ENCODE results near the gene SHMT1. TPM values are rescaled to one million over a fixed set of nuclear protein-coding genes. Genes with fewer than 3 reads are reported as not detected.
"Not testable (repeated sequence)": the region's sequence is repeated elsewhere in the genome, so short reads cannot be mapped to it uniquely, and the experiment has no call there.

Gene SHMT1
- 7.1 and 17.7 TPM in 2 replicates for total RNA-seq (2014; rRNA removed; shearing (Covaris generic); ENCODE audit: low replicate concordance)

DNA sequence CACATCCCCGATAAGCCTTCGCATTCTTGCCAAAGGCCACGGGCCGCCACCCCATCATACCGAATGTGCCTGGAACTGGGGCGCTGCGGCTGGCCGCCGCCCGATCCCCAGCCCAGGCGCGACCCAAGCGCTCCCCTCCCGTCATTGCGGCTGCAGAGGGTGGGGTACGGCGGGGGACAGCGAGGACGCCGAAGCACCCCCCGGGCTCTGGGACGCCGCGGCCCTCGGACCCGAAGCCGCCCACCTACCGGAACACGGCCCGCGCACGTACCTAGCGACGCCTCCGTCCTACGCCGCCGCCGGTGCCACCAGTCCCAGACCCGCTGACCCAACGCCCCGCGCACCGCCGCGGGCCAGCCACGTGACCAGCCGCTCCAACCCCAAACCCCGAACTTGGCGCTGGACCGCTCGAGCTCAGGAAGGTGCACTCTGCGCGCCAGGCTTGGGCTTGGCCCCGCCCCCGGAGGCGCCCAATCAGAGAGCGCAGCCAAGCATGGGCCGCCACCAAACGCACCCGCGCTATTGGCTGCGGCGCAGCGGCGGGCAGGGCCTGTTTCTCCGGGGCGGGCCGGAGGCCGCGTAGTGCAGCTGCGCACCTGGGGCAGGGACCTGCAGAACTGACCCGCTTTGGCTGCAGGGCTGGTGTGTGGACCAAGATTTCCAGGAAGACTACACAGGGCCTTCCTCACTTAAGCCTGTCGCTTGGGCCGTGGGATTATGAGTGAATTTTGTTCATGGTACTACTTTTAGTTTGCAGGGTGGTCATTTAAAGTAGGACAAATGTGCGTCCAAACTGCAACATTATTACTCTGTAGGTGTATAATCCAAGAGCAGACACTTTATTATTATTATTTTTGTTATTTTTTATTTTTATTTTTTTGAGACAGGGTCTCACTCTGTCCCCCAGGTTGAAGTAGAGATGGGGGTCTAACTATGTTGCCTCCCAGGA is at the start of gene SHMT1:
Gene SHMT1 (minus strand): TSS at position 450 of the 949 bp plus-strand sequence. CDS start 7,569 bp downstream, outside the sequence.
- Histone ChIP-seq H3K27me3 (no peaks in the 10 kb centered on the region), H3K9me3 (no peaks in the 10 kb centered on the region), H3K4me3 (peak within 1 kb of the TSS; percentile 71), H3K36me3 (no peaks in the 10 kb centered on the region)
- peak; percentile 89 for DNase-seq

DNA sequence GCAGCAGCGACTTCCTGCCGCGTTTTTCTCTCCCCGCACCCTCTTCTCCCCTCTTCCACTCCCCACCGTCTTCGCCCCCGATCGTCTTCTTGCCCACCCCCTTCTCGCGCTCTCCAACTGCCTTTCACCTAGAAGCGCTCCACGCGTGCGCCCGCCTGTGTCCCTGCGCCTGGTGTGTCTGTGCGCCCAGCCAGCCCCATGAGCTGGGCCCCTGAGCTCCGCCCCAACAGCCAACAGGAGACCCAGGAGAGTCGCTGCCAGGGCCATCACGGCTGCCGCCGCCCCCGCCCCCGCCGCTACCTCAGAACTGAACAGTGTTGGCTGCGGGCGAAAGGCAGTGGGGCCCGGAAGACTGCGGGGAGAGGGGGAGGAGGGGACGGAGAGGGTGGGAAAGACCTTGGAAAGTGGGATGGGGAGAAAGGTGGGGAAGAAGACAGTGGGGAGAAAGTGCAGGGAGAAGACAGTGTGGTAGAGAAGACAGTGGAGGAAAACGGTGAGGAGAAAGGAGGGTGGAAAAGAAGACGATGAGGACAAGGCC is 48.7 kb upstream of the SHMT1 start:
- H3K27me3 ChIP-seq, H3K4me3 ChIP-seq, H3K36me3 ChIP-seq, DNase-seq, H3K9me3 ChIP-seq: not testable (repeated sequence)

DNA sequence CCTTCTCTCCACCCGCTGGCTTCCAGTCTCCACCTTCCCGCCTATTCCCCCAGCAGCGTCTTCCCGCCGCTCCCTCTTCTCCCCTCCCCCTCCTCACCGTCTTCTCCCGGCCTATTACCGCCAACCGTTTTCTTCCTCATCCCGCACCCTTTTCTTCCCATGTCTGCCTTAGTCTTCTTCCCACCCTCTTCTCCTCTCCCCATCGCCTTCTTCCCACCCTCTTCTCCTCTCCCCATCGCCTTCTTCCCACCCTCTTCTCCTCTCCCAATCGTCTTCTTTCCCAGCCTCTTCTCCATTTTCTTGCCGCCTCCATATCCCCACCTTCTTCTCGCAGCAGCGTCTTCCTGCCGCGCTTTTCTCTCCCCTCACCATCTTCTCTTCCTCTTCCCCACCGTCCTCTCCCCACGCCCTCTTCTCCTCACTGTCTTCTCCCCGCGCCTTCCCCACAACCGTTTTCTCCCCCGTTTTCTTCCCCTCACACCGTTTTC is 48.1 kb upstream of the SHMT1 start:
- DNase-seq: peak; percentile 41
- peak overlapping the region; percentile 53 for H3K4me3 ChIP-seq
- H3K36me3 ChIP-seq, H3K27me3 ChIP-seq, H3K9me3 ChIP-seq: not testable (repeated sequence)

DNA sequence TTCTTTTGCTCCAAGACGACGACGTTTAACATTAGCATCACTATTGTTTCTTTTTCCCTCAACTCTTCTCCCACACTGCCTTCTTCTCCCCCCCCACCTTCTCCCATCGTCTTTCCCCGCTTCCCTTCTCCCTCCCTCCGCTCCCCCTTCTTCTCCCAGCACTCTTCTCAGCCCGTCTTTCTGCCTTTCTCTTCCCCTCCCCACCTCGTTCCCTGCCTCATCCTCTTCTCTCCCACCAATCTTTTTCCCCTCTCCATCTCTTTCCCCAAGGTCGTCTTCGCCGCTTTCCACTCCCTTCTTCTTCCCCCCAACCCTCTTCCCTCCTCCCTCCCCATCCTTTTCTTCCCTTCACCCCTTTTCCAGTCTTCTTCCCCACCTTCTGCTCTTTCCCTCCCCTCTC is 47.4 kb upstream of the SHMT1 start:
- not testable (repeated sequence) for H3K9me3 ChIP-seq, H3K27me3 ChIP-seq, H3K36me3 ChIP-seq, DNase-seq
- H3K4me3 ChIP-seq: peak overlapping the region; percentile 23; the same call in 1 of the 2 replicates

DNA sequence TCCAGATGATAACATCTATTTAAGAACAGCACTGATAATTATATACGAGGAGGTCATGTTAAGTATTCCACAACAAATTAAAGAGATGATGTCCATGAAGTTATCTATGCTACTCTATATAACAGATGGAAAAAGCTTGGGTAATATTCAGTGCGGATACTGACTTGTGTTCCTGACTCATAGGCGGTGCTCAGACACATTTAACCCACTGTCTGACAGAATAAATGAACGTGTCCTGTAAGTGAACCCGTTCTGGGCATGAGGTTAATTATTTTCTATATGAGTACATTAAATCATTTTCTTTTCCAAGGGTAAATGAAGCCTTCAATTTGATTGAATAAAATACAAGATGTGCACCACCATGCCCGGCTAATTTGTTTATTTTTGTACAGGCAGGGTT is 46.0 kb upstream of the SHMT1 start:
- H3K4me3 ChIP-seq, H3K9me3 ChIP-seq, DNase-seq, H3K27me3 ChIP-seq, H3K36me3 ChIP-seq: not testable (repeated sequence)

DNA sequence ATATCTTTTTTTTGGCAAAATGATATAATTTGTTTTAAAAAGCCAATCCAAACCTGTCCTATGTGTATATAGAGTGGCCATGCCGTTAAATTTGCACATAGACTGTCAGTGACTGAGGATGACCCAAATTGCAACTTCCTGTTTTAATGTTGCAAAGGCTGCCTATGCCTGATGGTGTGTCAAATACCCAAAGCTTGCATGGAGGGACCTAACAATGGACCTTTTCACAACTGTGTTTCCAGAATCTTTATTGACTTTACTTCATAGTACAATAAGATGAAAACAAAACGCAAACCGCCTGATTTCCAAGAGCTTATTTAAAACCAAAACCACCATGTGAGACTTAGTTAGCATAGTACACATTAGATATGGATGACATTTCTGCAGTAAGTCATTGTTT is 45.6 kb upstream of the SHMT1 start:
- not testable (repeated sequence) for H3K27me3 ChIP-seq, DNase-seq

DNA sequence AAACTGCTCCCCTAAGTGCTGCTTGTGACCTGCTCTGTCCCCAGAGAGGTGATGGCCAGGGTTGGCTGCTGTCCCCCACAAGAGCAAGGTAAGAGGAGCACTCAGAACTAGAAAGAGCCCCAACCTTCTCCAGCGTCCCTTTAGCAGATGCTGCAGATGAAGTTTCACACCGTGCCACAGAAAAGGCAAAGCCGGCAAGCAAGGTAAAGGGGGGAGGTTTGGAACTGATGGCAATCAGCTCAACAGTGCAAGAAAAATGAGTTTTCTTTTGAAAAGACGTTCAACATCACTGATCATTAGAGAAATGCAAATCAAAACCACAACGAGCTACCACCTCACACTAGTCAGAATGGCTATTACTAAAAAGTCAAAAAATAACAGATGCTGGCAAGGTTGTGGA is 40.3 kb upstream of the SHMT1 start:
- not testable (repeated sequence) for H3K27me3 ChIP-seq, H3K4me3 ChIP-seq, H3K36me3 ChIP-seq, H3K9me3 ChIP-seq, DNase-seq

More for the DNA sequence above, 45.6 kb upstream of the SHMT1 start:
- not testable (repeated sequence) for H3K9me3 ChIP-seq, H3K36me3 ChIP-seq, H3K4me3 ChIP-seq

DNA sequence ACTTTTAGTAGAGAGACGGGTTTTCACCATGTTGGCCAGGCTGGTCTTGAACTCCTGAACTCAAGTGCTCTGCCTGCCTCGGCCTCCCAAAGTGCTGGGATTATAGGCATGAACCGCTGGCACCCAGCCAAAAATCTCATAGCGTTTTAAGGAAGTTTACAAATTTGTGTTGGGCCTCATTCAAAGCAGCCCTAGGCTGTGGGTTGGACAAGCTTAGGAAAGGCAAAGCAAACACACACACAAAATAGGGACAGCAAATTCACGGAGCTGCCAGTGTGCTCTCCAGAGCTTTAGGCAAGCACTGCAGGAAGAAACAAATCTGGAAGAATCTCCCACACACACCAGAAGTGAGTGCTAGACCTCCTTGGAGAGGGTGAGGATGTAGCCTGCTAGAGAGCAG is 39.8 kb upstream of the SHMT1 start:
- DNase-seq, H3K36me3 ChIP-seq, H3K27me3 ChIP-seq, H3K4me3 ChIP-seq, H3K9me3 ChIP-seq: not testable (repeated sequence)

DNA sequence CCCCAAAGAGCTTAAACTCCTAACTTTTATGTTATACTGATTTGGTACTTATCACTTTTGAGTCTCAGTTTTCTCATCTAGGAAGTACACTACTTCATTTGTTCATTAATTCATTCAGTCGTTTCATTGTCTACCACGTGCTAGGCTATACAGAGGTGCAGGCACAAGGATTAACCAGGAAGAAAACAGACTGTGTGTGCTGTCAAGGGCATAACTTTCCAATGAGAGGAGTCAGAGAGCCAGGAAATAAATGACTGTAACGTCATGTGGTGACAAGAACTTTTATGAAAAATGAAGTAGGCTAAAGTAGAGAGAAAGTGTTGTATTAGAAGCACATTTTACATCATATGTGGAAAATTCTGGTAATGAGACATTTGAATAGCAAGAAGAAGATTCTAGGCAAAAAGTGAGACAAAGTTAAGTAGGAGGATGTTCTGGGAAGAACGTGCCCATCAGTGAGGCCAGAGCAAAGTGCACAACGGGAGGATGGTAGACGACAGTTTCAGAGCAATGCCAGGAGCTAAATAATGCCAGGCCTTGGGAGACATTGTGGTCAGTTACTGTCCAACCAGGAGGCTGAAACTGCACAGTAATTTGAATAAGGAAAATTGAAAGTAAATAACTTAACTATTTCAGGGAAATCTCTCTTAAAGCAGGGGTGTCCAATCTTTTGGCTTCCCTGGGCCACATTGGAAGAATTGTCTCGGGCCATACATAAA is 38.7 kb upstream of the SHMT1 start:
- not testable (repeated sequence) for H3K4me3 ChIP-seq, H3K9me3 ChIP-seq, H3K36me3 ChIP-seq, DNase-seq, H3K27me3 ChIP-seq

DNA sequence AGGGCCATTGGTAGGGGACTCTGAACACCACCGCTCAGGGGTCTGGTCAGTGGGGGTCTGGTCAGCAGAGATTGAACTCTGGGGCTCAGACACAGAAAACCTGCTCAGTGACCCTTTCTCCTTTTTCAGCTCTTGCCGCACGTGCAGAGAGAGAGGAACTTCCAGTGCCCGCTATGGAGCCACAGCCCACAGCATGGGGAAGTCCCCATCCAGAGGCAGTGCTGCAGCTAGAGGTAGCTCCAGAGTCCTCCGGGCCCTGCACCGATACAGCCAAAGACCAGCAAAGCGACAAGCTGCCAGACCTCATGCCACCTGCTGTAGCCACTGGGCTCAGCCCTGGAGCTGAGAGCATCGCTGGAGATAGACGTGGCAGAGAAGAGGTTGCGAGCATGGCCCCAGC is 25.4 kb upstream of the SHMT1 start:
- H3K9me3 ChIP-seq, H3K27me3 ChIP-seq, DNase-seq, H3K36me3 ChIP-seq, H3K4me3 ChIP-seq: not testable (repeated sequence)

DNA sequence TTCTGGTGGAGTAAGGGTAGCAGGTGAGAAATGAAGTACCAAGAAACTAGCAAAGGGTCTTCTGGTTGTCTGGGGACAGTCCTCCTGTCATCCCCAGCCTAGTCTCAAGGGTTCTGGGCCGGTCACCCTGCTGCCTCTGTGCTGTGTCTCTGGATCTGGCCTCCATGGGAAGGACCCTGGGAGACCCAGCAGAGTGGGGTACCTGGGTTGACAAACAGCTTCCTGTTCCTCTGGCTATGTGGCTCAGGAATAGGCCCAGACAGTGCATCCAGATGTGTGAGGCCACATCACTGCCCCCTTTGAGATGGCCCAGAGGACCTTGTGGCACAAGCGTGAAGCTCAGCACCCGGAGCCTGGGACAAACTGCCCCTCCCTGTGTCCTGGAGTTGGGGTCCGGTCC is 24.9 kb upstream of the SHMT1 start:
- not testable (repeated sequence) for H3K9me3 ChIP-seq, DNase-seq, H3K27me3 ChIP-seq, H3K4me3 ChIP-seq, H3K36me3 ChIP-seq

DNA sequence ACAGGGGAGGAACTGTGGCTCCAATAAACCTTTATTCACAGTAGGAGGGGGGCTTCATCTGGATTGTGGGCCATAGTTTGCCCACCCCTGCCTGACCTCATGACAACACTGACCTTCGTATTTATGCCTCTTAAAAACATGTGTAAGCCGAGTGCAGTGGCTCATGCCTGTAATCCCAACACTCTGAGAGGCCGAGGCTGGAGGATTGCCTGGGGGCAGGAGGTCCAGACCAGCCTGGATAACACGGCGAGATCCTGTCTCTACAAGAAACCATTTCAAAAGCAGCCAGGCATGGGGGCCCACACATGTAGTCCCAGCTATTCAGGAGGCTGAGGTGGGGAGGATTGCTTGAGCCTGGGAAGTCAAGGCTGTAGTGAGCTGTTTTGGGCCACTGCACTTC is 24.2 kb upstream of the SHMT1 start:
- DNase-seq, H3K36me3 ChIP-seq, H3K27me3 ChIP-seq, H3K4me3 ChIP-seq, H3K9me3 ChIP-seq: not testable (repeated sequence)

DNA sequence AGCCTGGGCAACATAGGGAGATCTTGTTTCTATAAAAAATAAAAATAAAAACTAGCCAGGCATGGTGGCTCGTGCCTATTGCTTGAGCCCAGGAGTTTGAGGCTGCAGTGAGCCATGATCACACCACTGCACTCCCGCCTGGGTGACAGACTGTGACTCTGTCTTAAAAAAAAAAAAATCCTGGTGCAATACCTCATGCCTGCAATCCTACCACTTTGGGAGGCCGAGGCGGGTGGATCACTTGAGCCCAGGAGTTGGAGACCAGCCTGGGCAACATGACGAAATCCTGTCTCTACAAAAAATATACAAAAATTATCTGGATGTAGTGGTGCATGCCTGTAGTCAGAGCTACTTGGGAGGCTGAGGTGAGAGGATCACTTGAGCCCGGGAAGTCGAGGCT is 20.9 kb upstream of the SHMT1 start:
- H3K36me3 ChIP-seq, H3K27me3 ChIP-seq, DNase-seq, H3K4me3 ChIP-seq, H3K9me3 ChIP-seq: not testable (repeated sequence)

DNA sequence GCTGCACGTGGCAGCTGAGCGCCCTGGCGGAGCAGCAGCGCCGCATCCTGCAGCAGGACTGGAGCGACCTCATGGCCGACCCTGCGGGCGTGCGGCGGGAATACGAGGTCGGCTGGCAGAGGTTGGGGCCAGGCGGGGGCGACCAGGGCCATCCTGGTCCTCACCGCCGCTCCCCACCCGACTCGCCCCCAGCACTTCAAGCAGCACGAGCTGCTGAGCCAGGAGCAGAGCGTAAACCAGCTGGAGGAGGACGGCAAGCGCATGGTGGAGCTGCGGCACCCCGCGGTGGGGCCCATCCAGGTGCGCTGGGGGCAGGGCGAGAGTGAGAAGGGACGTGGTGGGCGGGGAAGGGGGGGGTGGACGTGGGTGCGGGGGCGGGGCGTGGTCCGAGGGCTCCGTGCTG is 19.7 kb upstream of the SHMT1 start:
- not testable (repeated sequence) for H3K27me3 ChIP-seq, H3K36me3 ChIP-seq, DNase-seq, H3K4me3 ChIP-seq, H3K9me3 ChIP-seq

DNA sequence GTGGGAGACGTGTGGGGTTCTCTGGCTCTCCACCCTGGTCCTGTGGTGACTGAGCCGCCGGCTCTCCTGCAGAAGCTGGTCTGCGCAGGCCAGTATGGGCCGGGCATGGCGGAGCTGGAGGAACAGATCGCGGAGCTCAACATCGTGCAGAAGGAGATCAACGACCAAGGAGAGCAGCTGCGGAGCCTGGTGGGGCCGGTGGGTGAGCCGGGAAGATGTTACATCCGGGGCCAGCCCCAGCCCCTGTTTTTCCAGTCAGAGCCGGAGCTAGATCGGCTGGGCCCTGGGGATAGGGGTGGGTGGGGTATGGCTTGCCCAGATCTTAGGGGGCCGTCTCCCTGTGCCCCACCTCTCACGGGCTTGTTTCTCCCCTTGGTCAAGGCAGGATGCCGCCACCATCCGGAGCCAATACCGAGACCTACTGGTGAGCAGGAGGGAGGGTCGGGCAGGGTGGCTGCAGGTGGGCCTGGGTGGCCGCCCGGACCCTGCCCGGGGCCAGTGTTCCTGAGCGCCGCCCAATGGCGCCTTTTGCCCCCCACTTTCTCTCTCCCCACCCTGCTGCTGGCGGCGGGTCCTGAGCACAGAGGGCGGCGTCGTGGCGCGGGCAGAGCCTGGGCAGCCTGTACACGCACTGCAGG is 19.2 kb upstream of the SHMT1 start:
- Histone ChIP-seq H3K9me3 (no peaks in the 10 kb centered on the region), H3K27me3 (no peaks in the 10 kb centered on the region), H3K36me3 (no peaks in the 10 kb centered on the region), H3K4me3 (no peak overlapping the region)
- DNase-seq: no peak

DNA sequence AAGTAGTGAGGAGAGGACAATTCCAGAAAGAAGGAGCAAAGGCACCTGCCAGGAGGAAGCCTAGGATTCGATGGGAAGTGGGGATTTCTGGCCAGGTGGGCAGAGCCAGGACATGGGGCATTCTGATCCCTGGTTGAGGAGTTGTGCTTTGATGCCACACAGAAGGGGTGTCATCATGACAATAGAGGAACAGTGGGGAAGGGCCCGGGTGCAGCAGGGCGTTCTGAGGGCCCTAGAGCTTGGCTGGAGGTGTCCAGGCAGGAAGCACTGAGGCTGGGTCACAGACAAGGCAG is 18.5 kb upstream of the SHMT1 start:
- no peaks in the 10 kb centered on the region for H3K27me3 ChIP-seq
- no peak for DNase-seq
- H3K9me3 ChIP-seq: no peaks in the 10 kb centered on the region
- H3K4me3 ChIP-seq: no peak overlapping the region
- H3K36me3 ChIP-seq: no peaks in the 10 kb centered on the region
